ENCODE data around the gene IL16. TPM values are rescaled to one million over a fixed set of nuclear protein-coding genes. Genes with fewer than 3 reads are reported as not detected.

The IL16 gene
- total RNA-seq, 1 experiment from 2014 or later: not detected

GRCh38 chr15:81259760-81260298, 63.1 kb downstream of the IL16 start:
- Histone ChIP-seq H3K4me3 (no peak overlapping the region), H3K36me3 (no peaks in the 10 kb centered on the region), H3K4me1 (replicated peaks) (no peaks in the 10 kb centered on the region), H3K27me3 (replicated peaks) (peaks cover 3% of the 10 kb centered on the region; the same call in 1 of the 2 replicates), H3K9me3 (replicated peaks) (no peaks in the 10 kb centered on the region), H3K27ac (no peak overlapping the region)
- DNase-seq (ENCODE audit: low read depth in 1 of 2, low spot score in 2 of 2): no peak

- H3K27me3 ChIP-seq (replicated peaks): peaks cover 3% of the 10 kb centered on the region; the same call in 1 of the 2 replicates
- H3K36me3 ChIP-seq: no peaks in the 10 kb centered on the region
Measured at GRCh38 chr15:81261172-81261811, 64.6 kb downstream of the IL16 start.

DNA sequence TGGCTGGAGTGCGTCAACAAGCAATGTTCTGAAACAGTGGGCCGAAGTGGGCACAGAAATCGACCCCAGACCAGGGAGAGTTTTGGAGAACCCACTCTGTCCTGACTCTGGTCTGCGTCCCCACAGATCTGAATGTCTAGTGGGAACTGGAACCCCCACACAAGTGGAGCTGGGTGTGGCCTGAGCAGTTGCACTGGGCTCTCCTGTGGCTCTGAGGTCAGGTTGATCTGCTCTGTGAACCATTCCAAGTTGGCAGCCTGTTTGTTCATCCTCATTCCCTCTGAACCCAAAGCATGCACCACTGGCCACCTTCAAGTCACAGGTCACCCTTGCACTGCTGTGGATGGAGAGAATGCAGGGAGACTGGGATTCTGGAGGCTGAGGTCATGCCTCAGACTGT, 66.8 kb downstream of the IL16 start:
- peaks cover 5% of the 10 kb centered on the region for H3K4me1 ChIP-seq (replicated peaks)
- H3K9me3 ChIP-seq (replicated peaks): no peaks in the 10 kb centered on the region
- no peak overlapping the region for H3K4me3 ChIP-seq
- H3K27me3 ChIP-seq (replicated peaks): no peaks in the 10 kb centered on the region
- no peaks in the 10 kb centered on the region for H3K36me3 ChIP-seq
- no peak for DNase-seq (ENCODE audit: low read depth in 1 of 2, low spot score in 2 of 2)
- no peak overlapping the region for H3K27ac ChIP-seq

More at GRCh38 chr15:81261172-81261811, 64.6 kb downstream of the IL16 start:
- H3K4me3 ChIP-seq: no peak overlapping the region
- peaks cover 4% of the 10 kb centered on the region for H3K4me1 ChIP-seq (replicated peaks)
- no peak for DNase-seq (ENCODE audit: low read depth in 1 of 2, low spot score in 2 of 2)
- H3K9me3 ChIP-seq (replicated peaks): no peaks in the 10 kb centered on the region
- no peak overlapping the region for H3K27ac ChIP-seq

- no peak overlapping the region for H3K4me3 ChIP-seq
- no peaks in the 10 kb centered on the region for H3K36me3 ChIP-seq
- no peak for DNase-seq (ENCODE audit: low read depth in 1 of 2, low spot score in 2 of 2)
- no peaks in the 10 kb centered on the region for H3K27me3 ChIP-seq (replicated peaks)
- H3K27ac ChIP-seq: no peak overlapping the region
- H3K9me3 ChIP-seq (replicated peaks): no peaks in the 10 kb centered on the region
- H3K4me1 ChIP-seq (replicated peaks): peaks cover 5% of the 10 kb centered on the region
Measured at GRCh38 chr15:81264072-81264857, 67.6 kb downstream of the IL16 start.

DNA sequence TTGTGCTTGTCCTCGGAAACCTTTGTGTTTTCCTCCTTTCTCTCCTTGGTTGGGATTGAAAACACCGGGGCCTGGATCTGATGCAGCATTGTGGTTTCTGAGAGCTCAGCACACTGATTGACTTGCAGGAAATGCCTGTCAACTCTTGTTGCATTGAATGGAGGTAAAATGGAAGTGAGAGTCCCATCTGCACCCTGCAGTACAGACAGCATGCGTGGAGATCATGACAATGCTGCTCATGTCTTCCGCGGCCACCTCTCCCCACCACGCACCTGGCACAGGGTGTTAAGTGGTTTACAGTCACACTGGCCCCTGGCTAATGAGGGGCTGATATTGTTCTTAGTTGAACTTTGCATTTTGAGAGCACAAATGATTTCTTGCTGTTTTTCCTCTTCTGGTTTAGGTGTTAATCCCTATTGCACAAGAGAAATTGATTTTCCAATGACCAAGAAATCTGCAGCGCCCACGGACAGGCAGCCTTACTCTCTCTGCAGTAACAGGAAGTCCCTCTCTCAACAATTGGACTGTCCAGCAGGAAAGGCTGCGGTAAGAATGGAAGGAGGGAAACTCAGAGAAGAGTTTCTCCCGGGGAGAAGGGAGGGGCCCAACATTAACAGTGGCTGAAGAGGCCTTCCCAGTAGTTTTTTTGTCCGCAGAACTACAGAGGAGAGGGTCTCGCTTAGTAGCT, 68.7 kb downstream of the IL16 start:
- H3K27me3 ChIP-seq (replicated peaks): no peaks in the 10 kb centered on the region
- no peak overlapping the region for H3K4me3 ChIP-seq

GRCh38 chr15:81265944-81266775, 69.5 kb downstream of the IL16 start:
- Histone ChIP-seq H3K36me3 (no peaks in the 10 kb centered on the region), H3K27ac (no peak overlapping the region), H3K9me3 (replicated peaks) (no peaks in the 10 kb centered on the region), H3K4me1 (replicated peaks) (peaks cover 5% of the 10 kb centered on the region), H3K27me3 (replicated peaks) (no peaks in the 10 kb centered on the region), H3K4me3 (no peak overlapping the region)
- DNase-seq (ENCODE audit: low read depth in 1 of 2, low spot score in 2 of 2): peak; percentile 62 to 79

More for the DNA sequence above, 68.7 kb downstream of the IL16 start:
- no peak for DNase-seq (ENCODE audit: low read depth in 1 of 2, low spot score in 2 of 2)
- Histone ChIP-seq H3K36me3 (no peaks in the 10 kb centered on the region), H3K27ac (no peak overlapping the region), H3K4me1 (replicated peaks) (peaks cover 5% of the 10 kb centered on the region), H3K9me3 (replicated peaks) (no peaks in the 10 kb centered on the region)

DNA sequence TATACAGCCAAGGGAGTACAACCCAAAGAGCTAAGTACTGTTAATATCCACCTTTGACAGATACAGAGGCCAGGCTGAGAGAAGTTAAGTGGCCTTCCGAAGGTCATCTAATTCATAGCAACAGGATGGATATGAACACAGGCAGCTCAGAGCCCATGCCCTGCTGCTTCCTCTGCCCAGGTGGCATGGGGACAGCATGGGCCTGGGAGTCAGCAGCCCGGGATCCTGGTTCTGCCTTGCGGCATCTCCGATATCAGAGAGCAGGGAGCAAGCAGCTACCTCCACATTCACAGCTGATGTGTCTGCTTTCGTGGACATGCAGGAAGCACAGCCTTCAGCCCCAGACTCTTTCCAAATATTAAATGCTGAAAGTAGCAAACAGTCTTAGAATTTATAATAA, 71.7 kb downstream of the IL16 start:
- no peaks in the 10 kb centered on the region for H3K36me3 ChIP-seq
- no peaks in the 10 kb centered on the region for H3K9me3 ChIP-seq (replicated peaks)
- H3K27me3 ChIP-seq (replicated peaks): no peaks in the 10 kb centered on the region

DNA sequence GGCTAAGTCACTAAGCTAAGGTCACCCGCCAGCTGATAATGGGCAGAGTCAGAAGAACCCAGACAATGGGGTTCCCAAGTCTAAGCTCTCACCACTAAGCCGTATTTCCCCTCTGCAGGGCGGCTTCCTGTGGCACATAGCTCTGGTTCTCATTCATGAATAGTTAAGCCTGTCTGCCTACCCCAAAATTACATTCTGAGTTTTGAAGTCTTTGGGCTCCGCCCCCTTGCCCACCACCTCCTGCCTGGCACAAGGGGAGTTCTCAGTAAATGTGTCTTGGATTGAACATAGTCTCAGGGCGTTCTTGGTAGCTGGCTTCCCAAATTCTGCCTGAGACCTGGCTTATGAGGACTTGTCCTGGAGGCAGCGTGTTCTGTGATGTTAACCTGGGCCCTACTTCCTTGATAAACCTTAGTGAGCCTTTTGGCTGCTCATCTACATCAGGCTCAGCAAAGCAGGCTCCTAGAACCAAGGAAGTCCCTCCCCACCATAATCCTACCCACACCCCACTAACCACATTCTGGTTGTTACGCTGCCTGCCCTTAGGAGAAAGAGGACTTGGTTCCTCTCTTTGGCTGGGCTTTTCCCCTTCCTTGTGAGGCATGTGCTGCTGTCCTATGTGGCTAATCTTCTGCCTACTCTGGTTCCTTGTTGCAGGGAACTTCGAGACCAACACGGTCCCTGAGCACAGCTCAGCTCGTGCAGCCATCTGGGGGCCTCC, 72.4 kb downstream of the IL16 start:
- H3K4me1 ChIP-seq (replicated peaks): peaks cover 5% of the 10 kb centered on the region
- H3K9me3 ChIP-seq (replicated peaks): no peaks in the 10 kb centered on the region
- no peak overlapping the region for H3K4me3 ChIP-seq
- no peaks in the 10 kb centered on the region for H3K27me3 ChIP-seq (replicated peaks)
- no peak overlapping the region for H3K27ac ChIP-seq
- no peak for DNase-seq (ENCODE audit: low read depth in 1 of 2, low spot score in 2 of 2)
- no peaks in the 10 kb centered on the region for H3K36me3 ChIP-seq

More for the DNA sequence above, 71.7 kb downstream of the IL16 start:
- DNase-seq (ENCODE audit: low read depth in 1 of 2, low spot score in 2 of 2): no peak
- H3K27ac ChIP-seq: no peak overlapping the region
- peaks cover 5% of the 10 kb centered on the region for H3K4me1 ChIP-seq (replicated peaks)
- H3K4me3 ChIP-seq: no peak overlapping the region

DNA sequence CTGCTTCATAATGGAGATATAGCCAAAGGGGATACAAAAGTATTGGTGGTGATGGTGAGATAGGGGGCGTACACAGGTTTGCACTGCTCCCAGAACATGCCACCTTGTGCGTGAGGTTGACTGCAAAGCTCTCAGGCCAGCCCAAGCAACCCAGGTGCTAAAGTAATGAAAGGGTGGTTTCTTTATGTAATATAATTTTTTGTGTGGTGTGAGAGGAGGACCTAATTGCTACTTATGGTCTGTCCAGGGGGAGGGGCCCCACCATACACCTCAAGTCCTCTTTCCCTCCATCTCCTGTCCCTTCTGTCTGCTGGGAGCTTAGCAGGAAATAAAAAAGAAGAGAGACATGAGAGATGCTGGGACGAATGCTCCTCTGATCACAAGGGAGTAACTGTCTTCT, 73.5 kb downstream of the IL16 start:
- Histone ChIP-seq H3K36me3 (no peaks in the 10 kb centered on the region), H3K4me1 (replicated peaks) (peaks cover 5% of the 10 kb centered on the region), H3K27me3 (replicated peaks) (no peaks in the 10 kb centered on the region), H3K4me3 (no peak overlapping the region), H3K27ac (no peak overlapping the region), H3K9me3 (replicated peaks) (no peaks in the 10 kb centered on the region)
- no peak for DNase-seq (ENCODE audit: low read depth in 1 of 2, low spot score in 2 of 2)

DNA sequence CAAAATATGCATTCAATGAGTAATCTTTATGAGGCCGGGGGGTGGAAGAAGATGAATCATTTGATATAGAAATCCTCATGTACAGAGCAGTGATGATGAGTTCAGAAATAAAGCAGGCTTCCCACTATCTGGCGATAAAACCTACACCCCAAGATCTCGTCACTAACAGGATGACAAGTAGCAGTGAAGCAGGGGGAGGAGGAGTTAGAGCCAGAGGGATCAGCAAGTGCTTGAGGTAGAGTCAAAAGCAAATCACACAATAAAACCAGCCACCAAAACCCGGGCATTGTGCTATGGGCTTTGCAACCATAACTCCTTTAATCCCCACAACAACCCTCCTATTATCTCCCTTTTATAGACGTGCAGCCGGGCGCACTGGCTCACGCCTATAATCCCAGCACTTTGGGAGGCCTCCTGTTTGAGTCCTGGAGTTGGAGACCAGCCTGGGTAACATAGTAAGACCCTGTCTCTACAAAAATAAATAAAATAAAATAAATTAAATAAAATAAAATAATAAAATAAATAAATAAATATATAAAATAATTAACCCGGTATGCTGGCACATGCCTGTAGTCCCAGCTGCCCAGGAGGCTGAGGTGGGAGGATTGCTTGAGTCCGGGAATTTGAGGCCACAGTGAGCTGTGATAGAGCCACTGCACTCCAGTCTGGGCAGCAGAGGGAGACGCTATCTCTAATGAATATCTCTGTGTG, 74.3 kb downstream of the IL16 start:
- Histone ChIP-seq H3K36me3 (no peaks in the 10 kb centered on the region), H3K27me3 (replicated peaks) (no peaks in the 10 kb centered on the region), H3K4me1 (replicated peaks) (peaks cover 12% of the 10 kb centered on the region), H3K9me3 (replicated peaks) (no peaks in the 10 kb centered on the region), H3K27ac (no peak overlapping the region), H3K4me3 (no peak overlapping the region)
- no peak for DNase-seq (ENCODE audit: low read depth in 1 of 2, low spot score in 2 of 2)

DNA sequence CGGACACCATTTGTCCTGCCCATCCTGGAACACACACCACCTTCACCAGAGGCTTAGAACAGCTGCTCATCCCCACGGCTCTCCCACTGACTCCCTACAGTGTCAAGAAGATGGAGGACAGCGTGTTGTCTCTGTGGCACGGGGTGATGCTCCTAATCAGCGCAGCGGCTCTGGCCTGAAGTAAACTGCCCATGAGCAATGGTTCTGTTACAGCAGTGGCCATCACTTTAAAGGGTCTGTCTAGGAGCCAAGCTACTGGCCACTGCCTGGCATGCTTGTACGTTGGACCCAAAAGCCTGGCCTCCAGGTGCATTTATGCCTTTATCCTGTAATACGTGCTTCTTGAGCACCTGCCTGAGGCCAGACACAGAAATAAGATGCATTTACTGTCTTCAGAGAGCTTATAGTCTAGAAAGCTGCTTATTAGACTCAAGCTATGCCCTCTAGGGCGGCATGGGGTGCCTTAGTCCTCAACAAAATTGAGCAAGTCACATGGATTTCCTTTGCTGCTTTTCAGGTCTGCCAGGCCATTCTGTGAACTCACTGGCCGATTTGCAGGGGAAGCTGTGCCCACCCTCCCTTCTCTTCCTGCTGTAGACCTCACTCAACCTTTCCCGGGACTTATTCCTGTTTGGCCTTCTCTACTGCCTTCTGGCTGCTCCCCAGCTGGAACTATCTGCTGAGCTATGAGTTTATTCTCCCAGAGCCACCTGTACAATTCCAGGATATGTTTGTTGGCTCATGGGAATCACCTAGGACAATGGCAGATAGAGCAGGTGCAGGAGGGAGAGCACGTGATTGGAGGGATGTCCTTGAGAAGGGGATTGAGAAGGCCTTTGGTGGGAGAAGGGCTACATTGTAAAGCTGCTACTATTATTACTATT, 75.3 kb downstream of the IL16 start:
- no peaks in the 10 kb centered on the region for H3K27me3 ChIP-seq (replicated peaks)
- peaks cover 7% of the 10 kb centered on the region; the same call in 1 of the 2 replicates for H3K4me1 ChIP-seq (replicated peaks)
- no peak for DNase-seq (ENCODE audit: low read depth in 1 of 2, low spot score in 2 of 2)

More for the DNA sequence above, 75.3 kb downstream of the IL16 start:
- H3K4me3 ChIP-seq: no peak overlapping the region
- H3K36me3 ChIP-seq: no peaks in the 10 kb centered on the region
- H3K27ac ChIP-seq: no peak overlapping the region
- H3K9me3 ChIP-seq (replicated peaks): no peaks in the 10 kb centered on the region

Measured in SJSA1 (cell line).